Trophoblast cell (in vitro differentiated cells and primary cell): ENCODE data around the gene FUOM.
A peak's percentile ranks its signal among the peaks of the same experiment; 100 is the strongest.

Source experiments
- DNase-seq, 2 donors: peaks; one replicate each; pipeline ENCODE4 v3.0.0-alpha.2; 2016
- H2AFZ ChIP-seq: 2 replicates; pipeline ENCODE4 v1.6.1; 2013; ENCODE audit warnings: low read length, moderate library complexity, mild to moderate bottlenecking; ENCODE audit not compliant: insufficient read depth, poor library complexity
- H2AK5ac ChIP-seq: 2 replicates; pipeline ENCODE4 v1.6.1; 2013; ENCODE audit warnings: mild to moderate bottlenecking, low read length
- H2BK120ac ChIP-seq: 2 replicates; pipeline ENCODE4 v1.6.1; 2013; ENCODE audit warnings: low read length, mild to moderate bottlenecking, moderate library complexity; ENCODE audit not compliant: insufficient read depth, poor library complexity
- H2BK12ac ChIP-seq: 2 replicates; pipeline ENCODE4 v1.6.1; 2013; ENCODE audit warnings: mild to moderate bottlenecking, low read length, moderate library complexity
- H2BK5ac ChIP-seq: 2 replicates; pipeline ENCODE4 v1.6.1; 2013; ENCODE audit warnings: low read length, low read depth, moderate library complexity, mild to moderate bottlenecking; ENCODE audit not compliant: poor library complexity
- H3K14ac ChIP-seq: 2 replicates; pipeline ENCODE4 v1.6.1; 2013; ENCODE audit warnings: mild to moderate bottlenecking, low read length
- H3K18ac ChIP-seq: 2 replicates; pipeline ENCODE4 v1.6.1; 2013; ENCODE audit warnings: mild to moderate bottlenecking, low read length
- H3K23ac ChIP-seq: 2 replicates; pipeline ENCODE4 v1.6.1; 2013; ENCODE audit warnings: low read length
- H3K27ac ChIP-seq: 2 replicates; pipeline ENCODE4 v1.5.1; 2013; ENCODE audit warnings: low read depth, mild to moderate bottlenecking, inconsistent platforms, low read length, moderate library complexity
- H3K27me3 ChIP-seq: 2 replicates; pipeline ENCODE4 v1.6.1; 2013; ENCODE audit warnings: inconsistent platforms, mild to moderate bottlenecking, low read length, moderate library complexity; ENCODE audit not compliant: insufficient read depth
- H3K36me3 ChIP-seq, 2 experiments: 1 replicate in 1 of 2; 2 replicates in 1 of 2; pipeline ENCODE4 v1.6.1; 2013; ENCODE audit warnings: low read length in 2 of 2, mild to moderate bottlenecking in 2 of 2, moderate library complexity in 1 of 2; ENCODE audit not compliant: insufficient read depth in 2 of 2, control insufficient read depth in 1 of 2
- H3K4ac ChIP-seq: 2 replicates; pipeline ENCODE4 v1.6.1; 2013; ENCODE audit warnings: low read depth, mild to moderate bottlenecking, low read length, moderate library complexity
- H3K4me1 ChIP-seq, 2 experiments: 1 replicate in 1 of 2; 2 replicates in 1 of 2; pipeline ENCODE4 v1.6.1; 2013; ENCODE audit warnings: low read length in 2 of 2, mild to moderate bottlenecking in 2 of 2, moderate library complexity in 1 of 2; ENCODE audit not compliant: insufficient read depth in 2 of 2, control insufficient read depth in 1 of 2
- H3K4me2 ChIP-seq: 2 replicates; pipeline ENCODE4 v1.6.1; 2013; ENCODE audit warnings: inconsistent platforms, mild to moderate bottlenecking, low read length, moderate library complexity
- H3K4me3 ChIP-seq: 2 replicates; pipeline ENCODE4 v1.5.1; 2013; ENCODE audit warnings: mild to moderate bottlenecking, low read depth, low read length, inconsistent platforms
- H3K79me1 ChIP-seq: one replicate; pipeline ENCODE4 v1.6.1; 2013; ENCODE audit warnings: low read length
- H3K79me2 ChIP-seq: 2 replicates; pipeline ENCODE4 v1.6.1; 2013; ENCODE audit warnings: low read length, mild to moderate bottlenecking; ENCODE audit not compliant: control insufficient read depth, insufficient read depth, poor library complexity
- H3K9ac ChIP-seq: 2 replicates; pipeline ENCODE4 v1.6.1; 2013; ENCODE audit warnings: mild to moderate bottlenecking, low read length
- H3K9me3 ChIP-seq: 2 replicates; pipeline ENCODE4 v1.6.1; 2013; ENCODE audit warnings: low read depth, mild to moderate bottlenecking, control low read depth, inconsistent platforms, low read length; ENCODE audit not compliant: insufficient read depth
- H4K12ac ChIP-seq: 2 replicates; pipeline ENCODE4 v1.6.1; 2013; ENCODE audit warnings: low read depth, mild to moderate bottlenecking, low read length, moderate library complexity
- H4K8ac ChIP-seq: 2 replicates; pipeline ENCODE4 v1.6.1; 2013; ENCODE audit warnings: low read depth, mild to moderate bottlenecking, low read length, moderate library complexity
- H4K91ac ChIP-seq: one replicate; pipeline ENCODE4 v1.6.1; 2013; ENCODE audit warnings: low read depth, mild to moderate bottlenecking, low read length, moderate library complexity
- WGBS: extraction: QIAGEN DNeasy Blood & Tissue Kit; methylation state at CpG from one replicate; pipeline ENCODE4 v1.1.7; 2013; ENCODE audit warnings: missing lambda C conversion rate; ENCODE audit not compliant: insufficient read length, insufficient coverage; ENCODE audit errors: extremely low coverage; 5-methylcytosine and 5-hydroxymethylcytosine counted together

The FUOM gene

DNA sequence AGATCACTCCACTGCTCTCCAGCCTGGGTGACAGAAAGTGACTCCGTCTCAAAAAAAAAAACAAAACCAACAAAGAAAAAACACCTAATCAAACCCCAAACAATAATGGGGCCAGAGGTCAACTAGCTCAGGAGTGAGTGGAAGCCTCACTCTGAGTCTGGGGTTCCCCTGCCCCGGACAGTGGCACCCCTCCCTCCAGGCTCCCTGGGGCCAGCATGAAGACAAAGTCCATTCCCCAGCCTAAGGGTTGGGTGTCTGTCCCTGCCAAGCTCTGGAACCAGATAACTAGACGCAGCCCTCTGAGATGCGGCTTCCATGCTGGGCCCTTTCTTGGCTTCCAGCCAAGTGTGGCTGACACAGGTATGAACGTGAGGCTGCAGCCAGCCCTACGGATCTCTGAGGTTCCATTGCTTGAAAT lies 1.7 kb upstream of the FUOM start:
- Histone ChIP-seq H4K8ac (no peak overlapping the region), H2AFZ (no peak overlapping the region), H2BK120ac (no peak overlapping the region), H3K18ac (no peak overlapping the region), H2BK5ac (no peak overlapping the region), H4K12ac (no peak overlapping the region), H3K4me2 (no peak overlapping the region), H2AK5ac (no peak overlapping the region), H3K9me3 (peaks cover 2% of the 10 kb centered on the region), H4K91ac (no peak overlapping the region), H3K36me3 (peaks cover 20 to 22% of the 10 kb centered on the region in 2 experiments), H3K27ac (no peak overlapping the region), H3K4me3 (no peak overlapping the region), H3K27me3 (no peaks in the 10 kb centered on the region), H3K4me1 (peaks cover 8 to 9% of the 10 kb centered on the region in 2 experiments), H2BK12ac (no peak overlapping the region), H3K4ac (no peak overlapping the region), H3K79me1 (peaks cover 6% of the 10 kb centered on the region), H3K79me2 (peaks cover 4% of the 10 kb centered on the region), H3K14ac (no peak overlapping the region), H3K9ac (no peak overlapping the region), H3K23ac (no peak overlapping the region)
- DNase-seq: peak; percentile 24 to 47
- WGBS: no CpG with 5 or more reads among the region's 6 CpGs

DNA sequence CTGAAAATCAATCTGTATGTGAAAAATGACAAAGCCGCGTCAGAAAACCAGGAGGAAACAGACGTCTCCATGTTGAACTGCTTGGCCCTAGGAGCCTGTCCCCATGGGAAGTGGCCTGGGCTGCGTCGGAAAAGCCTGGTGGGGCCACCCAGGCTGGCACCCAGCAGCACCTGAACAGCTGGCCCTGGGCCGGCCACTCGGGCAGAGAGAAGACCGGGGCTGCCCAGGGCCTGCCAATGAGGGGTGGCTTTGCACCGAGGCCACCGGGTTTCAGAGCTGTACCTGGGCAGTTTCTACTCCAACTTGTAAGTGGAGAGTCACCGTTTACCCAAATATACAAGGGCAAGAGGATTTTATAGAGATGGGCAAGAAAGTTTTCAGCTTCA lies 1.1 kb upstream of the FUOM start:
- no peak for DNase-seq
- Histone ChIP-seq H3K23ac (no peak overlapping the region), H3K18ac (no peak overlapping the region)

DNA sequence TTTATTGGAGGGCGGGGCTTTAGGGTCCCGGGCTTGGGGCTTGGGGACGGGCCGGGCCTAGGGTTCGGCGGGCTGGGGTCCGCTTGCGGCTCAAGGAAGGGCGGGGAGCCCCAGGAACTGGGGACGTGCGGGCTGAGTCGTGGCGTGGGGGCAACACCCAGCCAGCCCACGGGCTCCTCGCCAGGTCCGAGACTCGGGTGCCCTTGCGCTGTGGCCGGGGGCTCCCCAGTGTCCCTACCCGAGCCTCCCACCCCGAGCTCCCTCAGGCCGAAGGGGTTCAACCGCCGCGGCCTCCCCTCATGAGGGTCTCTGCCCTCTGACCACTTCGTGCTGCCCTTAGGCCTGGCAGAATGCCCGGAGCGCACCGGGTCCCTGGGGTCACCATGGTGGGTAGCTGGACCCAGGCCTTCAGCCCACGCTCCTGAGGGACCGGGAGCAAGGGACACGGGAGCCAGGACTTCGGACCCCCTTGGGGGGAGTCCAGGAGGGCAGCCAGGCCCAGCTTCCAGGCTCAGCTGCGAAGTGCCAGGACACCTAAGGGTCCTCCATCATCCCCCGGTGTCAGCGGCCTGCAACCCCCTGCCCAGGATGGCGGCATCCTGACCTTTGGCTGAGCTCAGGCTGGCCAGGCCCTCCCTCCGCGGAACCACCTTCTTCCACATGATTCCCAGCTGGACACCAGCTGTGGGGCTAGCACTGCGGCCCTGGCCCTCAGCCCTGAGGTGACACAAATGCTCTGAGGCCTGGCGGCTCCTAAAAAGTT lies 524 bp upstream of the FUOM start:
- Histone ChIP-seq H2AK5ac (no peak overlapping the region), H3K79me2 (peaks cover 4% of the 10 kb centered on the region), H3K14ac (no peak overlapping the region), H3K36me3 (peaks cover 19 to 20% of the 10 kb centered on the region in 2 experiments), H3K23ac (no peak overlapping the region), H2BK5ac (no peak overlapping the region), H2AFZ (no peak overlapping the region), H3K27me3 (no peaks in the 10 kb centered on the region), H3K4me1 (peaks cover 8 to 9% of the 10 kb centered on the region in 2 experiments), H3K9ac (no peak overlapping the region), H2BK120ac (no peak overlapping the region), H3K18ac (no peak overlapping the region), H3K9me3 (peaks cover 2% of the 10 kb centered on the region), H3K4me2 (no peak overlapping the region), H3K4ac (no peak overlapping the region), H4K91ac (no peak overlapping the region), H2BK12ac (no peak overlapping the region), H4K8ac (no peak overlapping the region), H3K27ac (no peak overlapping the region), H3K79me1 (peaks cover 6% of the 10 kb centered on the region), H4K12ac (no peak overlapping the region), H3K4me3 (no peak overlapping the region)
- DNase-seq: no peak
- WGBS: no CpG with 5 or more reads among the region's 41 CpGs

More for the DNA sequence above, 1.1 kb upstream of the FUOM start:
- H3K27ac ChIP-seq: no peak overlapping the region
- no peak overlapping the region for H2BK12ac ChIP-seq
- H3K4me3 ChIP-seq: no peak overlapping the region
- no peak overlapping the region for H2BK5ac ChIP-seq
- H4K91ac ChIP-seq: no peak overlapping the region
- no peak overlapping the region for H3K4me2 ChIP-seq
- H3K79me1 ChIP-seq: peaks cover 6% of the 10 kb centered on the region
- no peak overlapping the region for H2AK5ac ChIP-seq
- peaks cover 4% of the 10 kb centered on the region for H3K79me2 ChIP-seq
- H3K9me3 ChIP-seq: peaks cover 2% of the 10 kb centered on the region
- no peak overlapping the region for H2BK120ac ChIP-seq
- no peak overlapping the region for H4K12ac ChIP-seq
- no peak overlapping the region for H3K9ac ChIP-seq
- peaks cover 8 to 9% of the 10 kb centered on the region in 2 experiments for H3K4me1 ChIP-seq
- no peak overlapping the region for H2AFZ ChIP-seq
- WGBS: no CpG with 5 or more reads among the region's 11 CpGs
- no peaks in the 10 kb centered on the region for H3K27me3 ChIP-seq
- no peak overlapping the region for H3K14ac ChIP-seq
- H4K8ac ChIP-seq: no peak overlapping the region
- H3K36me3 ChIP-seq: peaks cover 20% of the 10 kb centered on the region in 2 experiments
- no peak overlapping the region for H3K4ac ChIP-seq

DNA sequence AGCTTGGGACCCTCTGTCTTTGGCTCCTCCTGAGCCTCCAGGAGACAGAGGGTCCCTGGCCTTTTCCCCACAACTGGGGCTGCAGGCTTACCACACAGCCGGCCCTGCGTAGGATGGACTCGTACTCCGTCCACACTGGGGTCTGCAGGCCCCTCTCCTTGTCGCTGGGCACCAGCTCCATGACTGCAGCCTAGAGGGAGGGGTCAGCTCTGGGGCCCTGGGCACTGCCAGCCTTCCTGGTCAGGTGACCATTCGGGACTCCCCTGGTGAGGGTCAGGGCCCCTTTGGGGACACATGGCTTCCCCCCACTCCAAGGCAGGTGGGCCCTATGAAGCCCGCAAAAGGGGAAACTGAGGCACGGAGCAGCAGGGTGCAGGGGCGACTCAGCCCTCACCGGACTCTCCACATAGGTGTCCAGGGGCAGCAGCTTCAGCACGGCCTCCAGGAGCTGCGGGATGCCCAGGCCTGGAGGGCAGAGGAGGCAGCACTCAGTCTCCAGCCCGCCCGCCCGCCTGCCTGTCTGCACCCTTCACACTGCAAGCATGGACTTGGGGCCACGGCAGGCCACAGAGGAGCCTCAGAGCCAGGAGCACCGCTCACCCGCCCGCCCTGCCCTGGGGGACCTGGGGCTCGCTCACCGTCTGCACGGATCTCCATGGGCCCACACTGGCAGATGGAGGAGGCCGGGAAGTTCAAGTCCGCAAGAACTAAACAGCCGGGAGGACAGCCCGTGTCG lies 1.1 kb downstream of the FUOM start:
- Histone ChIP-seq H3K4me2 (peak overlapping the region; percentile 76), H3K23ac (no peak overlapping the region), H4K12ac (no peak overlapping the region), H3K14ac (peak overlapping the region; percentile 60), H2BK12ac (no peak overlapping the region), H3K4me3 (peak overlapping the region; percentile 74), H3K4me1 (peaks cover 8 to 9% of the 10 kb centered on the region in 2 experiments), H3K4ac (no peak overlapping the region), H2AK5ac (peak overlapping the region; percentile 10), H4K91ac (peak overlapping the region; percentile 76), H4K8ac (peak overlapping the region; percentile 2), H3K79me1 (peaks cover 6% of the 10 kb centered on the region), H3K36me3 (peaks cover 4 to 6% of the 10 kb centered on the region in 2 experiments), H3K18ac (peak overlapping the region; percentile 22), H3K79me2 (peaks cover 4% of the 10 kb centered on the region), H2AFZ (peak overlapping the region; percentile 51), H3K27ac (no peak overlapping the region), H2BK120ac (no peak overlapping the region), H3K27me3 (no peaks in the 10 kb centered on the region), H2BK5ac (no peak overlapping the region), H3K9me3 (peaks cover under 1% of the 10 kb centered on the region), H3K9ac (no peak overlapping the region)
- DNase-seq: no peak
- no CpG with 5 or more reads among the region's 27 CpGs for WGBS
